NCI-H146 treated with DMSO at 0.1 percent for 48 hours (cell line): ENCODE measurements around the gene EPG5.
"Not testable (repeated sequence)": the region's sequence is repeated elsewhere in the genome, so short reads cannot be mapped to it uniquely, and the experiment has no call there.

Experiments
- DNase-seq: peaks from one replicate; lab custom pipeline; 2025; ENCODE audit not compliant: unreplicated experiment; lab: John Stamatoyannopoulos, UW

Gene EPG5

DNA sequence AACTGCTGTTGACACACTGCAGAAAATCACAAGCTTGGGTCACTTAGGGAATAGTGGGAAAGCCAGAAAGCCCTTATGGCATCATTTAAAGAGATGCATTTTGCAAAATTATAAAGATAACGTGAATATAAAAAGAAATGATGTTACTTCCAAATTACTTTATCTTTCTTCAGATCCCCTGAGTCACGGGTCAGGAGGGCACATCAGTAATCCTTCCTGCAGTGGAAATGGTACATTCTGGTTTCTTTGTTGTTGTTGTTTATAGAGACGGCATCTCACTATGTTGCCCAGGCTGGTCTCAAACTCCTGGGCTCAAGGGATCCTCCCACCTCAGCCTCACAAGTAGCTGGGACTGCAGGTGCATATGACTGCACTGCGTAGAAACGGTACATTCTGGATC is 9.8 kb upstream of the EPG5 start:
- no peak for DNase-seq

DNA sequence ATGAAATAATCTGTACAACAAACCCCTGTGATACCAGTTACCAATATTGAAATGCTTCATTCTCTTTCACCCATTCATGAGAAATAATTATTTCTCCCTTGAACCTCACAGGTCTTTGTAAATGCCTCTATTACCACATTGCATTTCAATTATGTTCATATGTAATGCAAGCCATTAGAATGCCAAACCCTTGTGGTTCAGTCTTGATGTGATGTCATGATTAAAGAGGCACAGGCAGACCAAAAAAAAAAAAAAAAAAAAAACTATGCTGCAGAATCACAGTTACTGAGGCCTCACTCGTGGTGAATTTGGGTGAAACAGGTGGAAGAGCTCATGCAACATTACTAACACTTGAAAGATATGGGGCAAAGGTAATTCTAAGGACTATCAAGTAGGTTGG is 9.4 kb upstream of the EPG5 start:
- DNase-seq = no peak

DNA sequence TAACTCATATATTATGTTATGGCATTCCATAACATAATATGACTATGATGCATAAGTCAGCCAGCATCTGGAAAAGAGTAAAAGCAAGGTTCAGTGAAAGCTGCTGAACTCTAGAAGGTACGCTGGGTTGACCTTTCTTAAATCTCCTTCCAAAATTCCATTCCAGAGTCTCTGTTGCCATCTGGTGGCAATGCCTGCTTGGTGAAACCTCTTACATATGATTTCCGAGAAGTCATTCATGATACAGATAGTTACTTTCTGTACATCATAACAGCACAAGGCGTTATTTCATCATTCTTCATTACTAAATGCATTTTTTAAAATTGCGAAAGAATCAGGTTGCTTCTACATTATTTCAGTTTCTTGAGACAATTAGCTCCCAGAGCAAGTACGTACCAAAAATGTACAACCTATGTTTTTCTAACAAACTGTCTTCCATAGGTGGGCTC is 7.0 kb upstream of the EPG5 start:
- DNase-seq = peak; percentile 84

DNA sequence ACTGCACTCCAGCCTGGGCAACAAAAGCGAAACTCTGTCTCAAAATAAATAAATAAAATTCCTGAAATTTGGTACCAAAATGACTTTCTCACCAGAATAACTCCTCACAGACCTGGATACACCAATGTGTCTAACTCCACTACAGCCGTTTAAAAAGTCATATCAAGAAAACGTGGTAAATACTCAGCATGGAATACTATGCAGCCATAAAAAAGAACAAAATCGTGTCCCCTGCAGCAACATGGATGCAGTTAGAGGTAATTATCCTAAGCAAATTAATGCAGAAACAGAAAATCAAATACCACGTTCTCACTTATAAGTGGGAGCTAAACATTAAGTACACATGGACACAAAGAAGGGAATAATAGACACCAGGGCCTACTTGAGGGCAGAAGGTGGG is 2.2 kb downstream of the EPG5 start:
- DNase-seq = not testable (repeated sequence)

GRCh38 chr18:45962866-45963265 is 4.3 kb downstream of the EPG5 start:
- no peak for DNase-seq

GRCh38 chr18:45962461-45962860 is 4.7 kb downstream of the EPG5 start:
- no peak for DNase-seq

GRCh38 chr18:45959484-45959883 is 7.6 kb downstream of the EPG5 start:
- not testable (repeated sequence) for DNase-seq

GRCh38 chr18:45958730-45959129 is 8.4 kb downstream of the EPG5 start:
- no peak for DNase-seq

GRCh38 chr18:45958027-45958426 is 9.1 kb downstream of the EPG5 start:
- DNase-seq = no peak

GRCh38 chr18:45957100-45957499 is 10.0 kb downstream of the EPG5 start:
- DNase-seq = no peak

- DNase-seq = no peak
Observed at GRCh38 chr18:45954070-45954934, 12.8 kb downstream of the EPG5 start.

DNA sequence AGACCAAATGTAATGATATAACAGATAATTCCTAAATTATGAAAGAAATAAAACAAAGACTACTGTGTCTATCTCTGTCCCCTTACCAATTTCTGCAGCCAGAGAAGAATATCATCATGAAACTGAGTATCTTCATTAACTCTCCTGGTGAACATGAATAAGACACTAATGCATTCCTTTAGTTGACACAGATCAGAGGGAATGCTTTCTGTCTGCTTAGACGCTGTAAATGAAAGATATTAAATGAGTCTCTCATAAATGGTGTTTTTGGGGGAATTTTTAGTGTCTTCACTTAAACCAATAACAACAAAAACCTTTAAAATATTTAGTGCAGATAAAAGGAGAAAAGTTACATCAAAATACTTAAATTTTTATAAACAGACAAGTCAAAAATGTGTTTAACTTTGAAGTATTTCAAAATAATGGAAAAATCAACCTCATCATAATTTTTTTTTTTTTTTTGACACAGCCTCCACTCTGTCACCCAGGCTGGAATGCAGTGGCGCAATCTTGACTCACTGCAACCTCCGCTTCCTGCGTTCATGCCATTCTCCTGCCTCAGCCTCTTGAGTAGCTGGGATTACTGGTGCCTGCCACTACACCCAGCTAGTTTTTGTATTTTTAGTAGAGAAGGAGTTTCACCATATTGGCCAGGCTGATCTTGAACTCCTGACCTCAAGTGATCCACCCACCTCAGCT is 16.0 kb downstream of the EPG5 start:
- no peak for DNase-seq

DNA sequence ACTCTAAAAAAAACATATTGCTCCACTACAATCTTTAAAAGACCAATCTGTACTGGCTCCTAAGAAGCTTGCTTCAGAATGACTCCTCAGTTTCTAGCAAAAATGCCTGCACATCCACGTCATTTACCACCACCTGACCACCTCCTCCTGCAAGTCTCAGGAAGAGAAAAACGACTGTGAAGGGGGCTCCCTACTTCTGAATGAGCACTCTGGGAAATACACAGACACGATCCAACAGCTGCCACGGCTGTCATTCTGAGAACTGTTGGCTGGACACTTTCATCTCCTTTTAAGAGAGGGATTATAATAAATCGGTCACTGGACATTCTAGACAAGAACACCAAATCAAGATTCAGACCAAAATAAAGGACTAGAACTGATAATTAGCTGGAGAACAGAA is 21.5 kb downstream of the EPG5 start:
- DNase-seq = no peak

DNA sequence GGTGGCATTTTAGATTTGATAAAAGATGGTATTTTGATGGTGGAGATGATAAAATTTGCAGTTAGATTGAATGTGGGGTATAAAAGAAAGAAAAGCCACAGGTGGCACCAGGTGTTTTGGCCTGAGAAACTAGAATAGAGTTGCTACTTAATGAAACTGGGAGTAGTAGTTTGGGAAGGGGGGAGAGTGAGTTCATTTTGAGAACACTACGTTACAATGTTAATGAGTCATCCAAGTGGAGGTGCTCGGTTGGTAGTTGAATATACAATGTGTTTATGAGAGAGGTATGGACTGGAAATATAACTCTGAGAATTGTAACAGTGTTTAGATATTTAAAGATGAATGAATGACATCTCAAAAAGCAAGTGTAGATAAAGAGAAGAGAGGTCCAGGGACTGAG is 26.4 kb downstream of the EPG5 start:
- no peak for DNase-seq

GRCh38 chr18:45939236-45939635 is 27.9 kb downstream of the EPG5 start:
- DNase-seq = no peak

- DNase-seq = no peak
Observed at GRCh38 chr18:45938488-45938935, 28.6 kb downstream of the EPG5 start.

GRCh38 chr18:45935591-45936335 is 31.4 kb downstream of the EPG5 start:
- DNase-seq = no peak

GRCh38 chr18:45932708-45933107 is 34.4 kb downstream of the EPG5 start:
- no peak for DNase-seq

GRCh38 chr18:45930963-45931362 is 36.2 kb downstream of the EPG5 start:
- DNase-seq = no peak

DNA sequence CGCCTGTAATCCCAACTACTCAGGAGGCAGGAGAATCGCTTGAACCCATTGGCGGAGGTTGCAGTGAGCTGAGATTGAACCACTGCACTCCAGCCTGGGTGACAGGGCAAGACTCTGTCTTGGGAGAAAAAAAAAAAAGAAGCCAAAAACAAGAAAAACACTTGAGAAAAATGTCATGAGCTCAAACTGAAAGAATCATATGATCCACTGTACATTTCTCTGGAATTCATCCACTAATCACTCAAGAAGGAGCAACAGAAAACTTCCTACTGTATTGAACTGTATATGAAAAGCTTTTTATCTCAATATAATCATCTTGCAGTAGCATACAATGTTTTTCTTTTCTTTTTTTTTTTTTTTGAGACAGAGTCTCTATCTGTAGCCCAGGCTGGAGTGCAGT is 40.4 kb downstream of the EPG5 start:
- no peak for DNase-seq

DNA sequence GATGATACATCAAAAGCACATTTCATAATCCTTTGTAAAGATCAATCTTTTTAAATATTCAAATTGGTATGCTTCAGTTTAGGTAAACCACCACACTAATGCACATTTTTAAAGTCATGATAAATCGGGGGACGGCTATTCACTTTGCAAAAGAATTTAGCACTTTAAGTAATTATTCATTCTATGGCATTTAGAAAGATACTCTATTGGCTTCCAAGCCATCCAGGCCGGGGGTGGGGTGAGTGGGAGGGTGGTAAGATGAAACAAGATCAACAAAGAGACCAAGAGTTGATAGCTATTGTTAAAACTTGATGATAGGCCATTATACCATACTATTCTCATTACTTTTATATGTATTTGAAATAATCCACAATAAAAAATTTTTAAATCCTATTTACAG is 41.0 kb downstream of the EPG5 start:
- no peak for DNase-seq

- no peak for DNase-seq
Observed at GRCh38 chr18:45923138-45923537, 44.0 kb downstream of the EPG5 start.
